Transverse colon (tissue), 4 donors: ENCODE measurements around the gene RBFOX2. TPM values are rescaled to one million over a fixed set of nuclear protein-coding genes. Genes with fewer than 3 reads are reported as not detected.

ENCODE experiments used
- DNase-seq: peaks from one replicate; pipeline ENCODE4 v3.0.0-alpha.2; 2019
- H3K27ac ChIP-seq, 4 donors: fragments of 200-600 bp; sonication (generic); 2 replicates each; pipeline ENCODE4 v1.5.1; 2016 to 2018; ENCODE audit warnings: inconsistent platforms in 4 of 4
- H3K27me3 ChIP-seq: fragments of 200-600 bp; sonication (generic); 2 replicates; pipeline ENCODE4 v1.5.1; 2017; ENCODE audit warnings: inconsistent platforms
- H3K36me3 ChIP-seq, 4 donors: fragments of 200-600 bp; sonication (generic); 2 replicates each; pipeline ENCODE4 v1.5.1; 2017 to 2019; ENCODE audit warnings: inconsistent platforms in 4 of 4
- H3K4me1 ChIP-seq, 4 donors: fragments of 200-600 bp; sonication (generic); 2 replicates each; pipeline ENCODE4 v1.5.1; 2017 to 2020; ENCODE audit warnings: inconsistent platforms in 4 of 4
- H3K4me3 ChIP-seq, 4 donors: fragments of 200-600 bp; sonication (generic); 1 replicate in 1 of 4; 2 replicates in 3 of 4; pipeline versions ENCODE4 v1.5.1 to v1.6.1; 2017 to 2019; ENCODE audit warnings: inconsistent platforms in 4 of 4
- H3K9me3 ChIP-seq, 2 donors: fragments of 200-600 bp; sonication (generic); 2 replicates each; pipeline ENCODE4 v1.5.1; 2017 to 2019; ENCODE audit warnings: inconsistent platforms in 2 of 2
- EP300 ChIP-seq: sonication (generic); formaldehyde crosslinking; IDR thresholded peaks from one replicate; pipeline ENCODE4 v1.6.1; 2017; ENCODE audit warnings: antibody characterized with exemption, low read depth
- POLR2A ChIP-seq: fragments of 450-650 bp; IDR thresholded peaks from one replicate; pipeline ENCODE4 v1.6.1; 2016; ENCODE audit warnings: antibody characterized with exemption, mild to moderate bottlenecking, moderate library complexity
- POLR2AphosphoS5 ChIP-seq, 3 donors: sonication (generic); formaldehyde crosslinking; IDR thresholded peaks; one replicate each; pipeline ENCODE4 v1.6.1; 2016; ENCODE audit warnings: antibody characterized with exemption in 3 of 3
- WGBS, 2 donors: methylation state at CpG; one replicate each; pipeline ENCODE4 v1.1.5; 2018; ENCODE audit warnings: low coverage in 1 of 2; 5-methylcytosine and 5-hydroxymethylcytosine counted together
- in situ Hi-C, 4 donors: fragments of 200-750 bp; cut with MboI; loops; one replicate each; pipeline versions ENCODE4 v1.15.0 to v1.15.1; 2017; ENCODE audit warnings: low sequenced_read_pairs in 3 of 4, low pct_ligation_motif_present in 1 of 4, low pct_unique_long_range_greater_than_20kb in 1 of 4
- intact Hi-C: fragments of 100-400 bp; cut with DNase I; formaldehyde crosslinking; loops from one replicate; pipeline ENCODE4 v1.15.1; 2023; ENCODE audit warnings: low total_unique reads
- total RNA-seq, 4 donors: library from RNA; depleted of rRNA; stranded (reverse); fragments of >200 nt; gene quantifications; one replicate each; pipeline ENCODE4 v1.1.0, GENCODE V29; 2016
- TF ChIP-seq, protein P1 (sequence below), 5 experiments: fragments of 200-600 bp in 3 of 5; fragments of 450-650 bp in 2 of 5; sonication (generic) in 3 of 5; IDR thresholded peaks; 1 replicate in 2 of 5; 2 replicates in 3 of 5; pipeline ENCODE4 v1.5.1; 2016 to 2017; ENCODE audit warnings: antibody characterized with exemption in 5 of 5, inconsistent platforms in 3 of 5, mild to moderate bottlenecking in 2 of 5, moderate library complexity in 1 of 5

The RBFOX2 gene
- total RNA-seq, 4 donors from 2014 or later = 27.3 to 61.1 (median 43.1) TPM

DNA sequence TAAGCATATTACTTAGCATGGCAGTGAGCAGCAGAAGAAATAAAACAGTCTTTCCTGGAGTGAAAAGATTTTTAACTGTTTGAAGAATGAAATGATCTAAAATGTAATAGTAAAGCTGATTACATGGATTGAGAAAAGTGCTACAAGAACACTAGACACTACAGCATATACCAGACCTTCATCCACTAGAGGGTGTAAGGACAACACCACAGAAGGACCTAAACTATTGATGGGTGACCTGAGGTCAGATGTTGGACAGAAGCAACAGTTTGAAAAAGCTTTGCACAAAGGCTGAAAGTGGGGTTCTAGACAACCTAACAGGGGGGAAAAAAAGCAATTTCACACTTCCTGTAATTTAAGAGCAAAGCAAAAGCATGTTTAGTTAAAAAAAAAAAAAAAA, 97.7 kb downstream of the RBFOX2 start:
- Histone ChIP-seq H3K4me3 (no peak overlapping the region), H3K27me3 (no peaks in the 10 kb centered on the region), H3K4me1 (peaks cover 0 to 12% (median 4%) of the 10 kb centered on the region in 4 donors), H3K27ac (peak overlapping the region in 1 of 4 donors; percentile 8), H3K36me3 (no peaks in the 10 kb centered on the region), H3K9me3 (no peaks in the 10 kb centered on the region)
- in situ Hi-C loops = loop anchor here in 3 of 4 donors (5.0 to 25.0 kb wide), 4 partner anchors 131 to 194 kb away; no protein-coding TSS in a partner anchor
- DNase-seq = no peak
- intact Hi-C loops = loop anchor here (1.0 kb wide), 1 partner anchor 135 kb away; no protein-coding TSS in a partner anchor
- no peak for TF ChIP-seq POLR2A
- TF ChIP-seq, protein P1, sequence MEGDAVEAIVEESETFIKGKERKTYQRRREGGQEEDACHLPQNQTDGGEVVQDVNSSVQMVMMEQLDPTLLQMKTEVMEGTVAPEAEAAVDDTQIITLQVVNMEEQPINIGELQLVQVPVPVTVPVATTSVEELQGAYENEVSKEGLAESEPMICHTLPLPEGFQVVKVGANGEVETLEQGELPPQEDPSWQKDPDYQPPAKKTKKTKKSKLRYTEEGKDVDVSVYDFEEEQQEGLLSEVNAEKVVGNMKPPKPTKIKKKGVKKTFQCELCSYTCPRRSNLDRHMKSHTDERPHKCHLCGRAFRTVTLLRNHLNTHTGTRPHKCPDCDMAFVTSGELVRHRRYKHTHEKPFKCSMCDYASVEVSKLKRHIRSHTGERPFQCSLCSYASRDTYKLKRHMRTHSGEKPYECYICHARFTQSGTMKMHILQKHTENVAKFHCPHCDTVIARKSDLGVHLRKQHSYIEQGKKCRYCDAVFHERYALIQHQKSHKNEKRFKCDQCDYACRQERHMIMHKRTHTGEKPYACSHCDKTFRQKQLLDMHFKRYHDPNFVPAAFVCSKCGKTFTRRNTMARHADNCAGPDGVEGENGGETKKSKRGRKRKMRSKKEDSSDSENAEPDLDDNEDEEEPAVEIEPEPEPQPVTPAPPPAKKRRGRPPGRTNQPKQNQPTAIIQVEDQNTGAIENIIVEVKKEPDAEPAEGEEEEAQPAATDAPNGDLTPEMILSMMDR (IDR thresholded peaks at IDR 0.05) = peak; percentile 52 to 66 (median 62)
- peak in 1 of 3 donors; percentile 12 for TF ChIP-seq POLR2AphosphoS5 (IDR thresholded peaks at IDR 0.05)

DNA sequence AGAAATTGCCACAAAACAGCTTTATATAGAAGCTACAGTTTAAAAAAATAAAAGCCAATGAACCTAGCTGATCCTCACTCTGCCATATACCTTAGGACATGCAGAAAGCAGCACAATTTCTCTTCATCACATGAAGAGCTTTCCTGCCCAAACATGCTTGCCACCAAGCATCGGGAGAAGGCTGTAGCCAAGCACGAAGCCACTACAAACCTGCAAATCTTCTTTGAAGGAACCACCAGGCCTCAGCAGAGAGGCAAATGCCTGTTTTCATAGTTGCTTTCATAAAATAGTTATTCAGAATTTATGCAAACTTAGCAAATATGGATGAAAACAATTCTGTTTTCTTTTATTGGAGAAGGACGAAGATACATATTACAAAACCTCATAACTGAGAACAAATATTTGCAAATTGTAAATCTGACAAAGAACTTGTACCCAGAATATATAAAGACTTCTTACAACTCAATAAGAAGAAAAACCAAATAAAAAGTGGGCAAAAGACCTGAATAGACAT, 100.3 kb downstream of the RBFOX2 start:
- Histone ChIP-seq H3K27me3 (no peaks in the 10 kb centered on the region), H3K36me3 (no peaks in the 10 kb centered on the region), H3K27ac (no peak overlapping the region), H3K4me1 (peaks cover 0 to 12% (median 4%) of the 10 kb centered on the region in 4 donors), H3K9me3 (no peaks in the 10 kb centered on the region), H3K4me3 (no peak overlapping the region)
- intact Hi-C loops (loop anchor here (10.0 kb wide), 1 partner anchor 196 kb away; no protein-coding TSS in a partner anchor), in situ Hi-C loops (loop anchor here (10.0 to 25.0 kb wide), 5 partner anchors 134 to 304 kb away; no protein-coding TSS in a partner anchor)
- TF ChIP-seq POLR2A = no peak
- TF ChIP-seq EP300 = no peak
- TF ChIP-seq, protein P1 (IDR thresholded peaks at IDR 0.05) = no peak
- TF ChIP-seq POLR2AphosphoS5 (IDR thresholded peaks at IDR 0.05) = no peak
- no peak for DNase-seq
- WGBS, 2 donors = 22 to 48% methylated on average over 3 of the region's 3 CpGs

DNA sequence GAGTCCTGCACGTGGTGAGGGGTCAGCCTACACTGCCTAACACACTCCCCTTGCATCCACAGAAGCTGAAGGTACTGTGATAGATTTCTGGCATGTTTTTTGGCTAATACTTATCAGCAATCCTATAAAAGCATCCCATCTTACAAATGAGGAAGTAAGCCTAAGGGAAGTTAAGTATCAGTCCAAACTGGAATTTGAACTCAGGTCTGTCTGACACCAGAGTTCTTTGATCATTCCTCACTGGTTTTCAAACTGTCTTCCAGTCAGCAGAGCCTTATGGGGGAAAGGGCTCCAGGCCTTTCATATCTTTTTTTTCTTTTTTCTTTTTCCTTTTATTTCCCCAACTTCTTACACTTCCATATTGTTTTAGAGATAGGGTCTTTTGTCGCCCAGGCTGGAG, 105.6 kb downstream of the RBFOX2 start:
- 89 to 91% methylated on average over 1 to 2 of the region's 2 CpGs for WGBS, 2 donors
- H3K36me3 ChIP-seq = no peaks in the 10 kb centered on the region
- no peak for TF ChIP-seq POLR2AphosphoS5 (IDR thresholded peaks at IDR 0.05)
- TF ChIP-seq, protein P1 (IDR thresholded peaks at IDR 0.05) = no peak
- no peak for TF ChIP-seq POLR2A
- TF ChIP-seq EP300 = no peak
- H3K9me3 ChIP-seq = no peaks in the 10 kb centered on the region
- intact Hi-C loops = loop anchor here (10.0 kb wide), 1 partner anchor 202 kb away; no protein-coding TSS in a partner anchor
- H3K4me1 ChIP-seq = peaks cover 0 to 48% (median 21%) of the 10 kb centered on the region in 4 donors
- in situ Hi-C loops = loop anchor here (5.0 to 25.0 kb wide), 6 partner anchors 142 to 298 kb away; partner anchors contain the start of gene APOL6 (in 1 of the 4)
- H3K27ac ChIP-seq = no peak overlapping the region
- no peak for DNase-seq
- no peak overlapping the region for H3K4me3 ChIP-seq
- no peaks in the 10 kb centered on the region for H3K27me3 ChIP-seq

DNA sequence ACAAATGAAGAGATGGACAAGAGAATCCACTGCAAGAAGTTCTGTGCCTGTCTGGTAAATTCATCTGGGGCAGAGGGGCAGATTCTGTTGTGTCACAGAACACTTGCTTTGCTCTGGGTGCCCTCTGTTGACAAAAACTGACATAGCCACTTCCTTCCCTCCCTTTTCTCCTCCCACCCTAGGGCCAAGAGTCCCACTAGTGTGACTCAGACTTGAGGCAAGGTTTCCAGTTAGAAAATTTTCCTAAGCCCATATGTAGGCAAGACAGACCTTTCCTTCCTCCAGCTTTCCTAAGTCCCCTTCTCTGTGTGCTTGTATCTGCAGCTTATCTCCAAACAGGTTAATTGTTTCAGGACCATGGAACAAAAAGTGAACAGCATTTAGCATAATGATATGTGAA, 106.8 kb downstream of the RBFOX2 start:
- DNase-seq = peak; percentile 70
- intact Hi-C loops (loop anchor here (10.0 kb wide), 1 partner anchor 203 kb away; no protein-coding TSS in a partner anchor), in situ Hi-C loops (loop anchor here (5.0 to 25.0 kb wide), 6 partner anchors 143 to 297 kb away; partner anchors contain the start of gene APOL6 (in 1 of the 4))
- Histone ChIP-seq H3K4me1 (peaks cover 0 to 48% (median 21%) of the 10 kb centered on the region in 4 donors), H3K27ac (peak overlapping the region; percentile 30 to 70 (median 60)), H3K4me3 (no peak overlapping the region), H3K36me3 (no peaks in the 10 kb centered on the region), H3K27me3 (no peaks in the 10 kb centered on the region), H3K9me3 (no peaks in the 10 kb centered on the region)
- TF ChIP-seq EP300 = no peak
- TF ChIP-seq, protein P1 (IDR thresholded peaks at IDR 0.05) = peak; percentile 50 to 62 (median 56)
- TF ChIP-seq POLR2AphosphoS5 (IDR thresholded peaks at IDR 0.05) = peak in 1 of 3 donors; percentile 41
